Loucy (cell line): Measurements from ENCODE around the gene ARIH2.

ENCODE experiments used
- CTCF ChIP-seq: fragments of 200-600 bp; sonication (generic); conservative IDR thresholded peaks from 2 replicates; pipeline ENCODE4 v1.5.1; 2014; ENCODE audit warnings: mild to moderate bottlenecking, antibody characterized with exemption, low read length
- EZH2phosphoT487 ChIP-seq: fragments of 200-600 bp; IDR thresholded peaks from 2 replicates; pipeline ENCODE4 v1.6.1; 2018; ENCODE audit warnings: antibody characterized with exemption, mild to moderate bottlenecking, moderate library complexity, borderline replicate concordance

DNA sequence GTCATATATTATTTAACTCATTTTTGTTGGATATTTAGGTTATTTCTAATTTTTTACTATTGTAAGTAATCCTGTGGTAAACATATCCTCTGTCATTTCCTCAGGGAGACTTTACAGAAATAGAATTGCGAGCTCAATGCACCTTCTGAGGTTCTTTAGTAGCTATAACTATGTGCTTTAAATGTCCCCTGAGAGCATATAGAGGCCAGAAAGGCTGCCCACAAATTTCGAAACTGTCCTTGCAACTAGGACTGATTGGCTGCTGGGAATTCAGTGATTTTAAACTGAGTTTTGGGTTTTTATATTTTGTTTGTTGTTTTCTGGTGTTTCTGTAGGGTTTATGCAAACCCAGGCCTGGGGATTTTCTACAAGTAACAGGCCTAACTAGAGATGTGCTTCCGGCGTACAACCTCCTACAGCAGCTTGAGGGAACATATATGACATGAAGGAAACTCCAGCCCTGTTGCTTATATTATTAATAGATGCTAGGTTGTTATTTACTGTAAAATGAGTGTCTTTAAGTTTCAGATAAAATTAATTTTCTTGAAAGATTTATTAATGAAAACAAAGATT, 42.3 kb downstream of the ARIH2 start:
- no peak for TF ChIP-seq CTCF
- TF ChIP-seq EZH2phosphoT487 = no peak
